ENCODE results near the gene LGR5. TPM values are rescaled to one million over a fixed set of nuclear protein-coding genes. Genes with fewer than 3 reads are reported as not detected.

Gene LGR5
- total and polyA plus RNA-seq, 2 of the 13 experiments (the other 11 are each of a cell fraction or from before 2014, with no cell fraction given), result 37.0 to 121 TPM

DNA sequence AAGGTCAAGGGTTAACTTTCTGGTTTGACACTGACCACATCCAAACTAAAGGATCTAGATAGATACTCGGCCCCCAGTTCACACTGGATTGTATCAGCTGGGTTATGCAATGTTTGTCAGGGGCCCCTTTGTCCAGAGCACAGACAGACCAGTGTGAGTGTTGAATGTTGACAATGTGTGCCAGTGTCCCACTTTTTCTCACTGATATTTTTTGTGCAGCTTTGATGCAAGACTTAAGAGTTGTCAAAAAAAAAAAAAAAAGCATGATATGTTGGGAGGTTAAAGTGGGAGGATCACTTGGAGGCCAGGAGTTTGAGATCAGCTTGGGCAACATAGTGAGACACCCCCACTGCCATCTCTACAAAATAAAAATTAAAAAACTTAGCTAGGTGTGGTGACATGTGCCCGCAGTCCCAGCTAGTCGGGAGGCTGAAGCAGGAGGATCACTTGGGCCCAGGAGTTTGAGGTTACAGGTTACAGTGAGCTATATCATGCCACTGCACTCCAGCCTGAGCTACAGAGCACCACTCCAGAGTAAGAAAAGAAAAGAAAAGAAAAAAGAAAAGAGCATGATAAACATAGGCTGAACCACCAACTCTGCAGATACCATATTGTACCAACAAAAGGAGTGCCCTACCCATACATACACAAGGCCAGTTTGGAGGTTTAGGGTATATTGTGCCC, 97.5 kb downstream of the LGR5 start (continued):
- TF ChIP-seq, protein P1, sequence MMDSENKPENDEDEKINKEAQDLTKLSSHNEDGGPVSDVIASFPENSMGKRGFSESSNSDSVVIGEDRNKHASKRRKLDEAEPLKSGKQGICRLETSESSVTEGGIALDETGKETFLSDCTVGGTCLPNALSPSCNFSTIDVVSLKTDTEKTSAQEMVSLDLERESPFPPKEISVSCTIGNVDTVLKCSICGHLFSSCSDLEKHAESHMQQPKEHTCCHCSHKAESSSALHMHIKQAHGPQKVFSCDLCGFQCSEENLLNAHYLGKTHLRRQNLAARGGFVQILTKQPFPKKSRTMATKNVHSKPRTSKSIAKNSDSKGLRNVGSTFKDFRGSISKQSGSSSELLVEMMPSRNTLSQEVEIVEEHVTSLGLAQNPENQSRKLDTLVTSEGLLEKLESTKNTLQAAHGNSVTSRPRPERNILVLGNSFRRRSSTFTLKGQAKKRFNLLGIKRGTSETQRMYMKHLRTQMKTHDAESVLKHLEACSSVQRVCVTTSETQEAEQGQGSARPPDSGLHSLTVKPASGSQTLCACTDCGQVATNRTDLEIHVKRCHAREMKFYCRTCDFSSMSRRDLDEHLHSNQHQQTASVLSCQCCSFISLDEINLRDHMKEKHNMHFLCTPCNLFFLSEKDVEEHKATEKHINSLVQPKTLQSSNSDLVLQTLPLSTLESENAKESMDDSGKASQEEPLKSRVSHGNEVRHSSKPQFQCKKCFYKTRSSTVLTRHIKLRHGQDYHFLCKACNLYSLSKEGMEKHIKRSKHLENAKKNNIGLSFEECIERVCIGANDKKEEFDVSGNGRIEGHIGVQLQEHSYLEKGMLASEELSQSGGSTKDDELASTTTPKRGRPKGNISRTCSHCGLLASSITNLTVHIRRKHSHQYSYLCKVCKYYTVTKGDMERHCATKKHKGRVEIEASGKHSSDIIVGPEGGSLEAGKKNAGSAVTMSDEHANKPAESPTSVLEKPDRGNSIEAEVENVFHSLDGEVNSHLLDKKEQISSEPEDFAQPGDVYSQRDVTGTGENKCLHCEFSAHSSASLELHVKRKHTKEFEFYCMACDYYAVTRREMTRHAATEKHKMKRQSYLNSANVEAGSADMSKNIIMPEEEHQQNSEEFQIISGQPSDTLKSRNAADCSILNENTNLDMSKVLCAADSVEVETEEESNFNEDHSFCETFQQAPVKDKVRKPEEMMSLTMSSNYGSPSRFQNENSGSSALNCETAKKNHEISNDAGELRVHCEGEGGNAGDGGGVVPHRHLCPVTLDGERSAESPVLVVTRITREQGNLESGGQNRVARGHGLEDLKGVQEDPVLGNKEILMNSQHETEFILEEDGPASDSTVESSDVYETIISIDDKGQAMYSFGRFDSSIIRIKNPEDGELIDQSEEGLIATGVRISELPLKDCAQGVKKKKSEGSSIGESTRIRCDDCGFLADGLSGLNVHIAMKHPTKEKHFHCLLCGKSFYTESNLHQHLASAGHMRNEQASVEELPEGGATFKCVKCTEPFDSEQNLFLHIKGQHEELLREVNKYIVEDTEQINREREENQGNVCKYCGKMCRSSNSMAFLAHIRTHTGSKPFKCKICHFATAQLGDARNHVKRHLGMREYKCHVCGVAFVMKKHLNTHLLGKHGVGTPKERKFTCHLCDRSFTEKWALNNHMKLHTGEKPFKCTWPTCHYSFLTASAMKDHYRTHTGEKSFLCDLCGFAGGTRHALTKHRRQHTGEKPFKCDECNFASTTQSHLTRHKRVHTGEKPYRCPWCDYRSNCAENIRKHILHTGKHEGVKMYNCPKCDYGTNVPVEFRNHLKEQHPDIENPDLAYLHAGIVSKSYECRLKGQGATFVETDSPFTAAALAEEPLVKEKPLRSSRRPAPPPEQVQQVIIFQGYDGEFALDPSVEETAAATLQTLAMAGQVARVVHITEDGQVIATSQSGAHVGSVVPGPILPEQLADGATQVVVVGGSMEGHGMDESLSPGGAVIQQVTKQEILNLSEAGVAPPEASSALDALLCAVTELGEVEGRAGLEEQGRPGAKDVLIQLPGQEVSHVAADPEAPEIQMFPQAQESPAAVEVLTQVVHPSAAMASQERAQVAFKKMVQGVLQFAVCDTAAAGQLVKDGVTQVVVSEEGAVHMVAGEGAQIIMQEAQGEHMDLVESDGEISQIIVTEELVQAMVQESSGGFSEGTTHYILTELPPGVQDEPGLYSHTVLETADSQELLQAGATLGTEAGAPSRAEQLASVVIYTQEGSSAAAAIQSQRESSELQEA (CRISPR knock-in tag; IDR thresholded peaks at IDR 0.05; ENCODE audit: not compliant biosample characterization), result no peak
- peak; percentile 86 for TF ChIP-seq SMAD3 (CRISPR knock-in tag; IDR thresholded peaks at IDR 0.05)
- no peak for TF ChIP-seq XRCC5 (optimal IDR thresholded peaks at IDR 0.05; ENCODE audit: low read length)
- TF ChIP-seq, protein P2, sequence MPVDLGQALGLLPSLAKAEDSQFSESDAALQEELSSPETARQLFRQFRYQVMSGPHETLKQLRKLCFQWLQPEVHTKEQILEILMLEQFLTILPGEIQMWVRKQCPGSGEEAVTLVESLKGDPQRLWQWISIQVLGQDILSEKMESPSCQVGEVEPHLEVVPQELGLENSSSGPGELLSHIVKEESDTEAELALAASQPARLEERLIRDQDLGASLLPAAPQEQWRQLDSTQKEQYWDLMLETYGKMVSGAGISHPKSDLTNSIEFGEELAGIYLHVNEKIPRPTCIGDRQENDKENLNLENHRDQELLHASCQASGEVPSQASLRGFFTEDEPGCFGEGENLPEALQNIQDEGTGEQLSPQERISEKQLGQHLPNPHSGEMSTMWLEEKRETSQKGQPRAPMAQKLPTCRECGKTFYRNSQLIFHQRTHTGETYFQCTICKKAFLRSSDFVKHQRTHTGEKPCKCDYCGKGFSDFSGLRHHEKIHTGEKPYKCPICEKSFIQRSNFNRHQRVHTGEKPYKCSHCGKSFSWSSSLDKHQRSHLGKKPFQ (CRISPR knock-in tag; IDR thresholded peaks at IDR 0.05; ENCODE audit: insufficient replicate concordance), result peak; percentile 100
- TF ChIP-seq, protein P3, sequence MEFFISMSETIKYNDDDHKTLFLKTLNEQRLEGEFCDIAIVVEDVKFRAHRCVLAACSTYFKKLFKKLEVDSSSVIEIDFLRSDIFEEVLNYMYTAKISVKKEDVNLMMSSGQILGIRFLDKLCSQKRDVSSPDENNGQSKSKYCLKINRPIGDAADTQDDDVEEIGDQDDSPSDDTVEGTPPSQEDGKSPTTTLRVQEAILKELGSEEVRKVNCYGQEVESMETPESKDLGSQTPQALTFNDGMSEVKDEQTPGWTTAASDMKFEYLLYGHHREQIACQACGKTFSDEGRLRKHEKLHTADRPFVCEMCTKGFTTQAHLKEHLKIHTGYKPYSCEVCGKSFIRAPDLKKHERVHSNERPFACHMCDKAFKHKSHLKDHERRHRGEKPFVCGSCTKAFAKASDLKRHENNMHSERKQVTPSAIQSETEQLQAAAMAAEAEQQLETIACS (CRISPR knock-in tag; IDR thresholded peaks at IDR 0.05), result no peak
- no peak for TF ChIP-seq TAF15 (IDR thresholded peaks at IDR 0.05; ENCODE audit: low read depth, low read length, poor library complexity, severe bottlenecking)
- TF ChIP-seq RELA (CRISPR knock-in tag; IDR thresholded peaks at IDR 0.05), result no peak
- peak; percentile 80; the same call in 1 of the 2 replicates for TF ChIP-seq GATA4 (IDR thresholded peaks at IDR 0.05; ENCODE audit: borderline replicate concordance, low read depth)
- no peak; the same call in 1 of the 2 replicates for TF ChIP-seq ZNF337 (CRISPR knock-in tag; IDR thresholded peaks at IDR 0.05; ENCODE audit: borderline replicate concordance, low read depth)
- TF ChIP-seq MLLT10 (CRISPR knock-in tag; IDR thresholded peaks at IDR 0.05), result no peak
- peak; percentile 89 for TF ChIP-seq NR2C2 (CRISPR knock-in tag; IDR thresholded peaks at IDR 0.05; ENCODE audit: borderline replicate concordance)
- no peak for TF ChIP-seq NR3C1 (CRISPR knock-in tag; IDR thresholded peaks at IDR 0.05)
- TF ChIP-seq, protein P4, sequence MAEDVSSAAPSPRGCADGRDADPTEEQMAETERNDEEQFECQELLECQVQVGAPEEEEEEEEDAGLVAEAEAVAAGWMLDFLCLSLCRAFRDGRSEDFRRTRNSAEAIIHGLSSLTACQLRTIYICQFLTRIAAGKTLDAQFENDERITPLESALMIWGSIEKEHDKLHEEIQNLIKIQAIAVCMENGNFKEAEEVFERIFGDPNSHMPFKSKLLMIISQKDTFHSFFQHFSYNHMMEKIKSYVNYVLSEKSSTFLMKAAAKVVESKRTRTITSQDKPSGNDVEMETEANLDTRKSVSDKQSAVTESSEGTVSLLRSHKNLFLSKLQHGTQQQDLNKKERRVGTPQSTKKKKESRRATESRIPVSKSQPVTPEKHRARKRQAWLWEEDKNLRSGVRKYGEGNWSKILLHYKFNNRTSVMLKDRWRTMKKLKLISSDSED (CRISPR knock-in tag; IDR thresholded peaks at IDR 0.05), result no peak
- no peak for TF ChIP-seq RFX1 (IDR thresholded peaks at IDR 0.05)
